Measurements from ENCODE around the gene ARHGEF17. TPM values are rescaled to one million over a fixed set of nuclear protein-coding genes. Genes with fewer than 3 reads are reported as not detected.
"Not testable (repeated sequence)": the region's sequence is repeated elsewhere in the genome, so short reads cannot be mapped to it uniquely, and the experiment has no call there.

The ARHGEF17 gene
- polyA plus RNA-seq, 3 donors, result 0.16 to 1.2 (median 0.55) TPM

DNA sequence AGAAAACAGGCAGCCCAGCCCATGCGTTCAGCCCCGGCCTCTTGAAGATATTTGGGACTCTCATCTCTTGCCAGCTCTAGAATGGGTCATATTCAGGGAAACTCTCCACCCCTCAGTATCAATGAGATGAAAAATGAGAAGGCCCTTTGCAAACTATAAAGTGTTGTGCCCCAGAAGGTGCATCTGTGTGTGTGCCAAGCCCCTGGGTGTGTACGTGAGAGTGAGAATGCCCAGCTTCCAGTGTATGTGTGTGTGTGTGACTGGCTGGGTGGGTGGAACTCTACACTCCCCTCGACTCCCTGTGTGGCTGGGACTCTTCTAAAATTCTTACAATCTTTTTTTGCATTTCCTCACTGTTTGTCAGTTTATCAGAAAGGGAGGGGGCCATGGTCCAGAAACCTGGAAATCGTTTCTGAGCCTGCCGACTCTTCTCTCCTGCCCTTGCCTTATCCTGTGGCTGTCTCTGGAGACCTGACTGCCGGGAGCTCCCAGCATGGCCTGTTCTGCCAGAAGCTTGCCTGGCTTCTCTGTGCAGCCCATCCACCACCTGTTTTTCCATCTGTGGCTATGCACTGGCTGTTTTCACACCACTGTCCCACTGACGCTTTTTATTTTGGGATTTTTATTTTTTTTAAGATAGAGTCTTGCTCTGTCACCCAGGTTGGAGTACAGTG, 34.7 kb upstream of the ARHGEF17 start:
- no peak overlapping the region for H3K4me3 ChIP-seq (replicated peaks in 1 of 3; ENCODE audit: low read depth in 2 of 3, low read length in 3 of 3)
- no peaks in the 10 kb centered on the region for H3K27me3 ChIP-seq (ENCODE audit: control insufficient read depth in 2 of 2, insufficient read depth in 2 of 2, low read length in 2 of 2)
- H3K4me1 ChIP-seq (ENCODE audit: control insufficient read depth in 1 of 2, insufficient read depth in 2 of 2, low read length in 2 of 2), result peaks cover 68 to 74% of the 10 kb centered on the region in 2 donors
- H3K4me1 Mint-ChIP-seq, result peaks cover 69% of the 10 kb centered on the region
- no peak overlapping the region for H3K27ac ChIP-seq (ENCODE audit: low read depth in 1 of 2, low read length in 2 of 2)
- H3K79me2 ChIP-seq (ENCODE audit: insufficient read depth, low read length), result no peaks in the 10 kb centered on the region
- no peak overlapping the region for H3K4me2 ChIP-seq (replicated peaks; ENCODE audit: extremely low read depth, low read length, poor library complexity, severe bottlenecking)
- no peak overlapping the region for H3K9ac ChIP-seq (ENCODE audit: insufficient read depth, low read length, poor library complexity, severe bottlenecking)
- H3K9me3 ChIP-seq (replicated peaks in 1 of 2; ENCODE audit: control insufficient read depth in 1 of 2, insufficient read depth in 1 of 2, low read length in 2 of 2), result no peaks in the 10 kb centered on the region
- TF ChIP-seq CTCF (IDR thresholded peaks at IDR 0.05), result no peak
- no peak overlapping the region for H2AFZ ChIP-seq (ENCODE audit: insufficient read depth, low read depth, low read length, poor library complexity, severe bottlenecking)
- WGBS (ENCODE audit: insufficient coverage), result 94% methylated on average over 4 of the region's 8 CpGs
- H3K27ac Mint-ChIP-seq, result peak overlapping the region in 3 of 7 donors; percentile 13 to 70 (median 21)
- peak overlapping the region in 1 of 2 donors; percentile 21 for H3K4me3 Mint-ChIP-seq
- H3K27me3 Mint-ChIP-seq (ENCODE audit: low read depth in 3 of 3), result peaks cover 0 to 10% (median 2%) of the 10 kb centered on the region in 3 donors
- H3K36me3 Mint-ChIP-seq, result no peaks in the 10 kb centered on the region
- H4K20me1 ChIP-seq (ENCODE audit: insufficient read depth, low read length), result no peaks in the 10 kb centered on the region
- peaks cover 0 to 5% (median 0%) of the 10 kb centered on the region in 7 donors for H3K9me3 Mint-ChIP-seq
- H3K36me3 ChIP-seq (replicated peaks in 1 of 2; ENCODE audit: control insufficient read depth in 1 of 2, insufficient read depth in 2 of 2, low read length in 2 of 2), result no peaks in the 10 kb centered on the region
- intact Hi-C loops (cut with micrococcal nuclease), result loop anchor here in 1 of 2 donors (2.0 kb wide), 1 partner anchor 15 kb away; no protein-coding TSS in a partner anchor
- DNase-seq, result no peak

DNA sequence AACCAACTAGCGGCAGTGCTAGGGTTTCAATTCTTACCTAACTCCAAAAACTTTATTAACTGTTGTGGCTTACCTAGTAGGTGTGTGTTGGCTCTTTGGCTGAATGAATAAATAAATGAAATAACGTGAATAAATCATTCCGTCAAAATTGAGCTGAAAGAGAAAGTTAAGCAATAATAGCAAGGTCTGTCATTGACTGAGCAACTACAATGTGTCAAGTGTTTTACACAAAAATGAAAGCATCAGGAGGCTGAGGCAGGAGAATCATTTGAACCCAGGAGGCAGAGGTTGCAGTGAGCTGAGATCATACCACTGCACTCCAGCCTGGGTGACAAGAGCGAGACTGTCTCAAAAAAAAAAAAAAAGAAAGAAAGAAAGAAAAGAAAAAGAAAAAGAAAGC, 33.9 kb upstream of the ARHGEF17 start:
- H3K27me3 ChIP-seq (ENCODE audit: control insufficient read depth in 2 of 2, insufficient read depth in 2 of 2, low read length in 2 of 2); H4K20me1 ChIP-seq (ENCODE audit: insufficient read depth, low read length); H3K9me3 Mint-ChIP-seq; H3K4me3 ChIP-seq (replicated peaks in 1 of 3; ENCODE audit: low read depth in 2 of 3, low read length in 3 of 3); H3K36me3 ChIP-seq (replicated peaks in 1 of 2; ENCODE audit: control insufficient read depth in 1 of 2, insufficient read depth in 2 of 2, low read length in 2 of 2); H3K36me3 Mint-ChIP-seq; H3K27me3 Mint-ChIP-seq (ENCODE audit: low read depth in 3 of 3); intact Hi-C loops (cut with micrococcal nuclease); H3K9ac ChIP-seq (ENCODE audit: insufficient read depth, low read length, poor library complexity, severe bottlenecking); H3K9me3 ChIP-seq (replicated peaks in 1 of 2; ENCODE audit: control insufficient read depth in 1 of 2, insufficient read depth in 1 of 2, low read length in 2 of 2); H2AFZ ChIP-seq (ENCODE audit: insufficient read depth, low read depth, low read length, poor library complexity, severe bottlenecking); DNase-seq; H3K79me2 ChIP-seq (ENCODE audit: insufficient read depth, low read length): not testable (repeated sequence)
- H3K27ac ChIP-seq (ENCODE audit: low read depth in 1 of 2, low read length in 2 of 2), result peak overlapping the region in 1 of 2 donors; percentile 60
- peak overlapping the region; percentile 40 for H3K4me2 ChIP-seq (replicated peaks; ENCODE audit: extremely low read depth, low read length, poor library complexity, severe bottlenecking)
- H3K4me1 ChIP-seq (ENCODE audit: control insufficient read depth in 1 of 2, insufficient read depth in 2 of 2, low read length in 2 of 2), result peaks cover 68 to 73% of the 10 kb centered on the region in 2 donors
- Mint-ChIP-seq H3K27ac (peak overlapping the region; percentile 63 to 85 (median 72)), H3K4me3 (peak overlapping the region in 1 of 2 donors; percentile 12), H3K4me1 (peaks cover 66% of the 10 kb centered on the region)
- 60% methylated on average over 1 of the region's 4 CpGs for WGBS (ENCODE audit: insufficient coverage)
